ENCODE measurements around the gene UNC13B.

UNC13B gene

DNA sequence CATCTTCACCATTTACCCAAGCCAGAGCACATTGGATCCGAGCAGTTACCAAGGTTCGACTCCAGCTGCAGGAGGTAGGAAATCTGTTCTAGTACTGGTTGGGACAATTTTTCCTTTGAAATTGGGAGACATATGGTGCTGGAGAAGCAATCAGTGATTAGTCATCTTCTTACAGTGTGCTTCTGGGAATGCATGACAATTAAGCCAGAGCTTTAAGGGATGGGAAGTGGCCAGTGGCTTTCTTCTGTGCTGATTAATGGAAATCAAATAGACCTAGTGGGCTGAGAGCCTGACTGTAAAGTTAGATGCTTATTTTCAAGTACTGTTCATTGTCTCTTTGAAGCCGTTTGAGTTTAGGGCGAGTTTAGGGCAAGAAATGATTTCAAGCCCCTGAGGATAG is 152.1 kb downstream of the UNC13B start:
- Histone ChIP-seq H4K20me1 (ENCODE audit: insufficient read depth, low read length) (no peaks in the 10 kb centered on the region), H3K79me2 (ENCODE audit: insufficient read depth, low read length) (no peaks in the 10 kb centered on the region), H3K4me1 (ENCODE audit: insufficient read depth, low read length, severe bottlenecking) (no peaks in the 10 kb centered on the region), H3K4me3 (ENCODE audit: low read depth, low read length, poor library complexity, severe bottlenecking) (no peak overlapping the region), H3K27me3 (ENCODE audit: insufficient read depth, low read length) (no peaks in the 10 kb centered on the region), H2AFZ (ENCODE audit: low read length) (no peak overlapping the region), H3K9me2 (ENCODE audit: low read depth, low read length) (no peaks in the 10 kb centered on the region), H3F3A (ENCODE audit: insufficient read depth, low read length) (no peaks in the 10 kb centered on the region), H3K27ac (ENCODE audit: low read depth, low read length, poor library complexity, severe bottlenecking) (no peak overlapping the region), H3K9me3 (ENCODE audit: low read length) (no peaks in the 10 kb centered on the region), H3K4me2 (ENCODE audit: low read length) (no peak overlapping the region), H3K36me3 (ENCODE audit: insufficient read depth, low read length) (no peaks in the 10 kb centered on the region), H3K9ac (ENCODE audit: low read length) (no peak overlapping the region)
- no peak for TF ChIP-seq EZH2 (IDR thresholded peaks at IDR 0.05; ENCODE audit: borderline replicate concordance, low read length)
- TF ChIP-seq, protein P1, sequence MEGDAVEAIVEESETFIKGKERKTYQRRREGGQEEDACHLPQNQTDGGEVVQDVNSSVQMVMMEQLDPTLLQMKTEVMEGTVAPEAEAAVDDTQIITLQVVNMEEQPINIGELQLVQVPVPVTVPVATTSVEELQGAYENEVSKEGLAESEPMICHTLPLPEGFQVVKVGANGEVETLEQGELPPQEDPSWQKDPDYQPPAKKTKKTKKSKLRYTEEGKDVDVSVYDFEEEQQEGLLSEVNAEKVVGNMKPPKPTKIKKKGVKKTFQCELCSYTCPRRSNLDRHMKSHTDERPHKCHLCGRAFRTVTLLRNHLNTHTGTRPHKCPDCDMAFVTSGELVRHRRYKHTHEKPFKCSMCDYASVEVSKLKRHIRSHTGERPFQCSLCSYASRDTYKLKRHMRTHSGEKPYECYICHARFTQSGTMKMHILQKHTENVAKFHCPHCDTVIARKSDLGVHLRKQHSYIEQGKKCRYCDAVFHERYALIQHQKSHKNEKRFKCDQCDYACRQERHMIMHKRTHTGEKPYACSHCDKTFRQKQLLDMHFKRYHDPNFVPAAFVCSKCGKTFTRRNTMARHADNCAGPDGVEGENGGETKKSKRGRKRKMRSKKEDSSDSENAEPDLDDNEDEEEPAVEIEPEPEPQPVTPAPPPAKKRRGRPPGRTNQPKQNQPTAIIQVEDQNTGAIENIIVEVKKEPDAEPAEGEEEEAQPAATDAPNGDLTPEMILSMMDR (IDR thresholded peaks at IDR 0.05; ENCODE audit: low read length), result no peak

DNA sequence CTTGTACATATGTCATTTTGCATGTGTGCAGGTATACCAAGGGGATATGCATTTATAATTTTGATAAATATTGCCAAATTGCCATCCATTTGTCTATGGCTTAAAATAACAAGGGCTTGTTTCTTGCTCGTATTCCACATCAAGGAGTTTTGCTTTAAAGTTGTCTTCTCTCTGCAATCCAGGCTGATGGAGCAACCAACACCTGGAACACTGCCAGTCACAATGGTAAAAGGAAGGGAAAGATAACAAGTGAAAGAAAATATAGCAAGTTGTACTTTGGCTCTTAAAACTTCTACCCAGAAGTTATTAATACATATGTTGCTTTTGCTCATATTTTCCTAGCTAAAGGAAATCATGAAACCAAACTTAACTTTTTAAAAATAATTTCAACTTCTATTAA is 156.9 kb downstream of the UNC13B start:
- no peak overlapping the region for H3K4me2 ChIP-seq (ENCODE audit: low read length)

DNA sequence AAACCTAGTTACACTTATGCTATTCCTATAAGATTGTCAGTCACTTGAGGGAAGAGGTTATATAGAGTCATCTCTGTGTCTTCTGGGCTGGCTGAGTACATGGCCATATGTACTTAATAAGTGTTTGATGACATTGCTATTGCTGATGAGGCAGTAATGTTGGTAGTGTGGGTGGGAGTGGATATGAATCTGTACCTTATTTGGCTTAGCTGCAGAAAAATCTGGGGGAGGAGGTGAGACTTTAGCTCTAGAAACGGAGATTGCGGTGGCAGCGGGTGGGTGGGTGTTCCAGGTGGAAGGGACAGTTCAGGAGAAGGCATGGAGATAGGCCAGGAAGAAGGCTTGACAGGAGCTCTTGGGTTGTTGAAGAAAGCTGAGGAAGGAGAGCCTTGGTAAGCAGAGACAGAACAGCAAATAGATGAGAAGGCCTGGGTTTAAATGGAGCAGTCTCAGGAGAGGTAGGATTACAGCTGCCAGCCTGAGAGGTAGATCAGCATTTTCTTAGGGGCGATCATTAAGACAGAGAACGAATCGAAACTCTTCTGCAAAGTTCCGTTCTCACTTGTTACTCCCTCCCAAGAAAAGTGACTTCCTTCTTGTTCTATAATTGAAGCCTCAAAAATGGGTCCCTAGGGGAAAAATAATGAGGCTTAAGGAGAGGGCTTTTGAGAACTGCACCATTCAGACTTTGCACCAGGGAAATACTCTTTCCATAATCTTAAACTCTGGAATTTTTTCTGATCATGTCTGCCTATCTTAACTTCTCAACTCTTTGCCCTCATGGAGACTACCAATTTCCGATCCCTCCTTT is 160.5 kb downstream of the UNC13B start:
- TF ChIP-seq, protein P1 (IDR thresholded peaks at IDR 0.05; ENCODE audit: low read length), result no peak
- TF ChIP-seq EZH2 (IDR thresholded peaks at IDR 0.05; ENCODE audit: borderline replicate concordance, low read length), result no peak
- H3K9ac ChIP-seq (ENCODE audit: low read length), result no peak overlapping the region
- no peaks in the 10 kb centered on the region for H3F3A ChIP-seq (ENCODE audit: insufficient read depth, low read length)
- H3K4me3 ChIP-seq (ENCODE audit: low read depth, low read length, poor library complexity, severe bottlenecking), result no peak overlapping the region
- no peaks in the 10 kb centered on the region for H3K36me3 ChIP-seq (ENCODE audit: insufficient read depth, low read length)
- H3K79me2 ChIP-seq (ENCODE audit: insufficient read depth, low read length), result no peaks in the 10 kb centered on the region
- H3K9me3 ChIP-seq (ENCODE audit: low read length), result no peaks in the 10 kb centered on the region
- H3K4me2 ChIP-seq (ENCODE audit: low read length), result no peak overlapping the region
- no peak overlapping the region for H3K27ac ChIP-seq (ENCODE audit: low read depth, low read length, poor library complexity, severe bottlenecking)
- no peaks in the 10 kb centered on the region for H3K4me1 ChIP-seq (ENCODE audit: insufficient read depth, low read length, severe bottlenecking)
- no peaks in the 10 kb centered on the region for H3K9me2 ChIP-seq (ENCODE audit: low read depth, low read length)
- H4K20me1 ChIP-seq (ENCODE audit: insufficient read depth, low read length), result no peaks in the 10 kb centered on the region
- no peaks in the 10 kb centered on the region for H3K27me3 ChIP-seq (ENCODE audit: insufficient read depth, low read length)
- H2AFZ ChIP-seq (ENCODE audit: low read length), result no peak overlapping the region

More for the DNA sequence above, 156.9 kb downstream of the UNC13B start:
- no peak overlapping the region for H3K27ac ChIP-seq (ENCODE audit: low read depth, low read length, poor library complexity, severe bottlenecking)
- H3K36me3 ChIP-seq (ENCODE audit: insufficient read depth, low read length), result no peaks in the 10 kb centered on the region
- H4K20me1 ChIP-seq (ENCODE audit: insufficient read depth, low read length), result no peaks in the 10 kb centered on the region
- H3K9me2 ChIP-seq (ENCODE audit: low read depth, low read length), result no peaks in the 10 kb centered on the region
- H3K4me3 ChIP-seq (ENCODE audit: low read depth, low read length, poor library complexity, severe bottlenecking), result no peak overlapping the region
- no peaks in the 10 kb centered on the region for H3K79me2 ChIP-seq (ENCODE audit: insufficient read depth, low read length)
- H3K4me1 ChIP-seq (ENCODE audit: insufficient read depth, low read length, severe bottlenecking), result no peaks in the 10 kb centered on the region
- no peak overlapping the region for H2AFZ ChIP-seq (ENCODE audit: low read length)
- no peaks in the 10 kb centered on the region for H3K27me3 ChIP-seq (ENCODE audit: insufficient read depth, low read length)
- H3K9ac ChIP-seq (ENCODE audit: low read length), result no peak overlapping the region
- H3F3A ChIP-seq (ENCODE audit: insufficient read depth, low read length), result no peaks in the 10 kb centered on the region
- H3K9me3 ChIP-seq (ENCODE audit: low read length), result no peaks in the 10 kb centered on the region
- no peak for TF ChIP-seq EZH2 (IDR thresholded peaks at IDR 0.05; ENCODE audit: borderline replicate concordance, low read length)
- TF ChIP-seq, protein P1 (IDR thresholded peaks at IDR 0.05; ENCODE audit: low read length), result no peak

Measured in OCI-LY1 (cell line).